Stimulated activated CD4-positive, alpha-beta T cell treated with anti-CD3 and anti-CD28 coated beads, Interleukin-12 subunit alpha, Interleukin-12 subunit beta, amount 100 ng/mL, for 4 hours (primary cell): Measurements from ENCODE around the gene FAM168A.

Experiments used
- DNase-seq: peaks from one replicate; pipeline ENCODE4 v3.0.0-alpha.2; 2020

FAM168A gene

DNA sequence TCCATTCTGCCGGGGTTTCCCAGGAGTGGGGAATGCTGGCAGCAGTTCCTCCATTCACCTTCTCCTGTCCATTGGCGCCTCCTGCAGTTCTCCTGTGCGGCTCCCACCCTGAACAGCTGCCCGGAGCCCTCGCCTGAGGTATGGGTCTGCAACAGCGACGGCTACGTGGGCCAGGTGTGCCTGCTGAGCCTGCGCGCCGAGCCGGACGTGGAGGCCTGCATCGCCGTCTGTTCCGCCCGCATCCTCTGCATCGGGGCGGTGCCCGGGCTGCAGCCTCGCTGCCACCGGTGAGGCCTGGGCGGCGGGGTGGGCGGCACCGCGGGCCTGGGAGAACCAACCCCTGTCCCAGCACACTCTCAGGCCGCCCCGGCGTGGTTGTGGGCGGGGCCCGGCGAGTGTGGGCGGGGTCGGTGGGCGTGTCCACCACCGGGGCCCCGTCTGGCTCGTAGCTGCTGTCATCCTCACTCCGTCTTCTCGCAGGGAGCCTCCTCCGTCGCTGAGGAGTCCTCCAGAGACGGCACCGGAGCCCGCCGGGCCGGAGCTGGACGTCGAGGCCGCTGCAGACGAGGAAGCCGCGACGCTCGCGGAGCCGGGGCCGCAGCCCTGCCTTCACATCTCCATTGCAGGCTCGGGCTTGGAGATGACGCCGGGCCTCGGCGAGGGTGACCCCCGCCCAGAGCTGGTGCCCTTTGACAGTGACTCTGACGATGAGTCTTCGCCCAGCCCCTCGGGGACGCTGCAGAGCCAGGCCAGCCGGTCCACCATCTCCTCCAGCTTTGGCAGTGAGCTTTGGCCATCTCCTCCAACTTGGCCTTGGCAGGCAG is 235.7 kb downstream of the FAM168A start:
- no peak for DNase-seq

- DNase-seq = no peak
Observed at GRCh38 chr11:73360743-73361369, 237.1 kb downstream of the FAM168A start.

GRCh38 chr11:73359930-73360742 is 237.8 kb downstream of the FAM168A start:
- no peak for DNase-seq

- no peak for DNase-seq
Observed at GRCh38 chr11:73359341-73359740, 238.6 kb downstream of the FAM168A start.

- DNase-seq = no peak
Observed at GRCh38 chr11:73358071-73358470, 239.8 kb downstream of the FAM168A start.

DNA sequence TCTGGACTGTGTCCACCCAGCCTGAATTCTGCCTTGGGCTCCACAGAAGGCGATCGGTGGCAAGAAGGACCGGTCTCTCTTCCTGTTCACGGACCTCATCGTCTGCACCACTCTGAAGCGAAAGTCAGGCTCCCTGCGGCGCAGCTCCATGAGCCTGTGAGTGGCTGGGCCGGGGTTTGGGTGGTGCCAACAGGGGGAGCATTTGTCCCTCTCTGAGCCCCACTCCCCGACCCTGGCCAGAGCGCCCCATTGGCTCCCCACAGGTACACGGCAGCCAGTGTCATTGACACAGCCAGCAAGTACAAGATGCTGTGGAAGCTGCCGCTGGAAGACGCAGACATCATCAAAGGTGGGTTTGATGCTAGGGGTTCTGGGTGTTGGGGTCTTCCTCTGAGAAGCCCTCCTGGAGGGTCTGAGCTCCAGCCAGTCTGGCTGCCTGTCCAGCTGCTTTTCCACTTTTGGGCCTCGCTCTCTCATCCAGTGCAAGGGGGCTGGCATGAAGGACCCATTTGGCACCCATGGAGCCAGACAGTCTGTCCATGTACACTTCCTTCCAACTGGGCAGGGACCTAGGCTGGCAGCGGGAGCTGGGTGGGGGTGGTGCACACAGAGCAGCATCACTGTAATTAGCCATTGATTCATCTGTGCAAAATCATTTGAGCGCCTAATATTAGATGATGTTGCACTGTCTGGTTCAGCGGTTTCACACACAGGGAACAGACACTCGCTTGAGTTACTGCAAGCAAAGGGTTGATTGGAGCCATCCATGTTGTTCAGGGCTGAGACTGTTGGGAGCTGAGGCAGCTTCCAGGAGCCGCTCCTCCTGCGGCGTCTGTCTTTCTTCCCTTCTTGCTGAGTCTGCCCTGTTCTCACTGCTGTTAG is 240.7 kb downstream of the FAM168A start:
- no peak for DNase-seq

DNA sequence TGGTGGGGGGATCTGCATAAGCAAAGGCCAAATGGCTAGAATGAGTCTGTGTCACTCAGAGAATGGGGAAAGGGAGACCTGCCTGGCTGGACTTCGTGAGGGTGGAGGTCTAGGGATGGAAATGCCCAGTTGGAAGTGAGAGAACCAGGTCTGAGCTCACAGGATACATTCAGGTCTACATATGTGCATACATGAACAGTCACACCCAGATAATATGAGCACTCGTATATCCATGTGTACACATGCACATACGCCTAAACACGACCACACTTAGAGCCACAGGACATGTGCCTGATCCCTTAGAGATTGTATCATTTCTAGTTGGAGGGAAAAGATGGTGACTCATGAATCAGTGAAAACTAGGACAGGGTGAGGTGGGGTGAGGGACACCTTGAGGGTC is 242.8 kb downstream of the FAM168A start:
- DNase-seq = no peak

DNA sequence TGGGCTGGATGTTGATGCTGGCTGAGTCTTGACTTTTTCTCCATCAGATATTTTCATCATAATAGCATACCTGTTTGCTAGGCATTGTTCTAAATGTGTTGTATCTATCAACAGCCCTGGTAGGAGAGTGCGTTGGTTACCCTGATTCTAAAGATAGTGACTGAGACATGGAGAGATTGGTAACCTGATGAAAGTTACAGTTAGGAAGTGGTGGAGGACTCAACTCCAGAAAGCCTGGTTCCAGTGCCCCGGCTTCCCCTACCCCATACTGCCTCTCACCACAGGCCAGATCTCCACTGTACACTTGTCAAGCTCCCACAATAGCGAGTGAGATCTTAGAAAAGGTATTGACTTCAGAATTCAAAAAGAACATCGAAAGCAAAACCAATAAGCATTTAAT is 244.5 kb downstream of the FAM168A start:
- DNase-seq = no peak

- DNase-seq = peak; percentile 36
Observed at GRCh38 chr11:73350908-73351636, 246.8 kb downstream of the FAM168A start.
